ENCODE measurements around the gene TWSG1. TPM values are rescaled to one million over a fixed set of nuclear protein-coding genes. Genes with fewer than 3 reads are reported as not detected.

TWSG1 gene
- total RNA-seq, 2 donors from 2014 or later: 30.7 to 31.4 TPM

DNA sequence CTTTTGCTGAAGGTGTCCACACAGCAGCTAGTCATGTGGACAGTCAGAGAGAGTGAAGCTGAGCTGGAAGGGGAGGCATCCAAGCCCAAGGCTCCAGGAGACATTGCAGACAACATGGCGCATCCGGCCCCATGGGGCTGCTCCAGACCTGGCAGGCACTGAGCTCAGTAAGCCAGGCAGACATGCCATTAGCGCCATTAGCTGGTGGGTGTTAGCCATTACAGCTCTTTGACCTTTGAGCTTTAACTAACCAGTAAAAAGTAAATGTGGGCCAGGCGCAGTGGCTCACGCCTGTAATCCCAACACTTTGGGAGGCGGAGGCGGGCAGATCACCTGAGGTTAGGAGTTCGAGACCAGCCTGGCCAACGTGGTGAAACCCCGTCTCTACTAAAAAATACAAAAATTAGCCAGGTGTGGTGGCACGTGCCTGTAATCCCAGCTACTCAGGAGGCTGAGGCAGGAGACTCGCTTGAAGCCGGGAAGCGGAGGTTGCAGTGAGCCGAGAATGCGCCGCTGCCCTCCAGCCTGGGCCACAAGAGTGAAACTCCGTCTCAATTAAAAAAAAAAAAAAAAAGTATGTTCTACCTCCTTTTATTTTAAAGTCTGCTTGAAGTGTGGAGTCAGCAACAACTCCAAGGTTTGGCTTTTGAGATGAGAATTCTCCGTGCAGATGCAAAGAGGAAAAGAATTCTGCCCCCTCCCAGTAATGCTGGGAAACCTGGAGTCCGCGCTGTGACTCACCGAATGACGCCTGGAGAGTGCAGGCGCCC lies 69.4 kb downstream of the TWSG1 start:
- peaks cover 7% of the 10 kb centered on the region for H3K9me3 Mint-ChIP-seq
- peak; percentile 78 for DNase-seq
- H3K4me3 Mint-ChIP-seq: no peak overlapping the region
- no peaks in the 10 kb centered on the region for H3K27me3 Mint-ChIP-seq (ENCODE audit: insufficient read depth)
- Histone ChIP-seq H3K4me1 (ENCODE audit: control insufficient read depth, insufficient read depth, low read length) (no peaks in the 10 kb centered on the region), H3K27ac (ENCODE audit: low read depth, low read length) (peak overlapping the region; percentile 38), H3K9me3 (ENCODE audit: control insufficient read depth, low read length) (peaks cover 3% of the 10 kb centered on the region), H3K36me3 (ENCODE audit: control insufficient read depth, insufficient read depth, low read length) (peaks cover 18% of the 10 kb centered on the region), H3K27me3 (ENCODE audit: control insufficient read depth, insufficient read depth, low read length, poor library complexity, severe bottlenecking) (no peaks in the 10 kb centered on the region), H3K9ac (ENCODE audit: extremely low read depth, low read length, poor library complexity, severe bottlenecking) (no peak overlapping the region), H3K4me3 (ENCODE audit: low read length) (no peak overlapping the region)
- no peaks in the 10 kb centered on the region for H3K4me1 Mint-ChIP-seq
- 94 to 95% methylated on average over 16 to 24 of the region's 24 CpGs for WGBS, 2 experiments (ENCODE audit: insufficient coverage in 1 of 2, insufficient read length in 1 of 2)
- TF ChIP-seq, protein P1, sequence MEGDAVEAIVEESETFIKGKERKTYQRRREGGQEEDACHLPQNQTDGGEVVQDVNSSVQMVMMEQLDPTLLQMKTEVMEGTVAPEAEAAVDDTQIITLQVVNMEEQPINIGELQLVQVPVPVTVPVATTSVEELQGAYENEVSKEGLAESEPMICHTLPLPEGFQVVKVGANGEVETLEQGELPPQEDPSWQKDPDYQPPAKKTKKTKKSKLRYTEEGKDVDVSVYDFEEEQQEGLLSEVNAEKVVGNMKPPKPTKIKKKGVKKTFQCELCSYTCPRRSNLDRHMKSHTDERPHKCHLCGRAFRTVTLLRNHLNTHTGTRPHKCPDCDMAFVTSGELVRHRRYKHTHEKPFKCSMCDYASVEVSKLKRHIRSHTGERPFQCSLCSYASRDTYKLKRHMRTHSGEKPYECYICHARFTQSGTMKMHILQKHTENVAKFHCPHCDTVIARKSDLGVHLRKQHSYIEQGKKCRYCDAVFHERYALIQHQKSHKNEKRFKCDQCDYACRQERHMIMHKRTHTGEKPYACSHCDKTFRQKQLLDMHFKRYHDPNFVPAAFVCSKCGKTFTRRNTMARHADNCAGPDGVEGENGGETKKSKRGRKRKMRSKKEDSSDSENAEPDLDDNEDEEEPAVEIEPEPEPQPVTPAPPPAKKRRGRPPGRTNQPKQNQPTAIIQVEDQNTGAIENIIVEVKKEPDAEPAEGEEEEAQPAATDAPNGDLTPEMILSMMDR (conservative IDR thresholded peaks at IDR 0.05): peak; percentile 61
- H3K36me3 Mint-ChIP-seq (ENCODE audit: low read depth): peaks cover 15% of the 10 kb centered on the region
- H3K27ac Mint-ChIP-seq: peak overlapping the region; percentile 71

DNA sequence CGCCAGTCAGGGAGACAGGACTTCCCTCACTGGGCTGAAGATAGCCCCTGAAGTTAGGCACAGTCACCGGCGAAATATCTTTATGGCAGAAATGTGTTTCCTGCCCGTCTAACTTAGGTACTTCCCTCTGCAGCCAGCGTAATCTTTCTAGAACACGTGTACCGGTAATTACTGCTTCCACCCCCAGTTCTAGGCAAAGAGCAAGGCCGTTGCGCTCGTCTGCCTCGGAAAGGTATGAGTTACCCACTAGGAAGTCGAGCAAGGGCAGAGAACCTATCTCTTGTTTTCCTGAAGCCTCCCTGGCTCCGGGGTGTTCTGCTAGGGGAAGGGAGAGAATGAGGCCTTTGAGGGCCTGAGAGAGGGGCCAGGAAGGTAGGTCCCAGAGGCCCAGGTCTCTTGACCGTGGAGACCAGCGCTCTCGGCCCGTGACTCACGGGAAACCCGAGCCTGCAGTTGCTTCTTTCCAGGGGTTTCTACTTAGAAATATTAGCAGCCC lies 70.0 kb downstream of the TWSG1 start:
- Histone ChIP-seq H3K27me3 (ENCODE audit: control insufficient read depth, insufficient read depth, low read length, poor library complexity, severe bottlenecking) (no peaks in the 10 kb centered on the region), H3K9me3 (ENCODE audit: control insufficient read depth, low read length) (peaks cover 3% of the 10 kb centered on the region), H3K27ac (ENCODE audit: low read depth, low read length) (no peak overlapping the region), H3K4me3 (ENCODE audit: low read length) (no peak overlapping the region), H3K4me1 (ENCODE audit: control insufficient read depth, insufficient read depth, low read length) (no peaks in the 10 kb centered on the region), H3K9ac (ENCODE audit: extremely low read depth, low read length, poor library complexity, severe bottlenecking) (no peak overlapping the region), H3K36me3 (ENCODE audit: control insufficient read depth, insufficient read depth, low read length) (peaks cover 12% of the 10 kb centered on the region)
- no peak for DNase-seq
- WGBS, 2 experiments (ENCODE audit: insufficient coverage in 1 of 2, insufficient read length in 1 of 2): 94 to 97% methylated on average over 17 to 19 of the region's 19 CpGs
- Mint-ChIP-seq H3K27me3 (ENCODE audit: insufficient read depth) (no peaks in the 10 kb centered on the region), H3K4me1 (no peaks in the 10 kb centered on the region), H3K4me3 (no peak overlapping the region), H3K36me3 (ENCODE audit: low read depth) (peaks cover 15% of the 10 kb centered on the region), H3K27ac (peak overlapping the region; percentile 26), H3K9me3 (peaks cover 7% of the 10 kb centered on the region)
- TF ChIP-seq, protein P1 (conservative IDR thresholded peaks at IDR 0.05): no peak

DNA sequence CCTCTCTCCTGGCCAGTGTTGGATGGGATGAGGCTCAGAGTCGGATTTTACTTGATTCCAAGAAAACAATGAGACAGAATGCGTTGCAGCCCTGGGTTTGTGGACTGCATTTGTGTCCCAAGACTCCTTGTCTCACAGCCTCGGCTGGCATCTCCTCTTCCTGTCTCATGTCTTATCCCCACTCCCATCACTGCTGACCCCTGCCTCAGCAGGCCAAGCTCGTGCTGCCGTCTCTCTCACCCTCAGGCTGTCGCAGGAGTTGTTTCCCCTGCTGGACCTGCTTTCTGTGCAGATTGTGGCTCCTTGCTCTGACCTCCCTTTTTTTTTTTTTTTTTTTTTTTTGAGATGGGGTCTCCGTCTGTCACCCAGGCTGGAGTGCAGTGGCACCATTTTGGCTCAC lies 70.6 kb downstream of the TWSG1 start:
- Mint-ChIP-seq H3K27ac (no peak overlapping the region), H3K36me3 (ENCODE audit: low read depth) (peaks cover 15% of the 10 kb centered on the region), H3K4me3 (no peak overlapping the region), H3K27me3 (ENCODE audit: insufficient read depth) (no peaks in the 10 kb centered on the region), H3K9me3 (peaks cover 7% of the 10 kb centered on the region), H3K4me1 (no peaks in the 10 kb centered on the region)
- H3K27me3 ChIP-seq (ENCODE audit: control insufficient read depth, insufficient read depth, low read length, poor library complexity, severe bottlenecking): no peaks in the 10 kb centered on the region
- no peak overlapping the region for H3K9ac ChIP-seq (ENCODE audit: extremely low read depth, low read length, poor library complexity, severe bottlenecking)
- no peak for DNase-seq
- H3K4me3 ChIP-seq (ENCODE audit: low read length): no peak overlapping the region
- H3K36me3 ChIP-seq (ENCODE audit: control insufficient read depth, insufficient read depth, low read length): peaks cover 9% of the 10 kb centered on the region
- peaks cover 8% of the 10 kb centered on the region for H3K9me3 ChIP-seq (ENCODE audit: control insufficient read depth, low read length)
- H3K27ac ChIP-seq (ENCODE audit: low read depth, low read length): no peak overlapping the region
- H3K4me1 ChIP-seq (ENCODE audit: control insufficient read depth, insufficient read depth, low read length): no peaks in the 10 kb centered on the region
- WGBS, 2 experiments (ENCODE audit: insufficient coverage in 1 of 2, insufficient read length in 1 of 2): 90 to 92% methylated on average over 5 to 7 of the region's 7 CpGs
- TF ChIP-seq, protein P1 (conservative IDR thresholded peaks at IDR 0.05): no peak

Measured in endodermal cell (in vitro differentiated cells).